GM12892 (cell line): ENCODE measurements around the gene DNASE2.

Experiments
- POLR2A ChIP-seq: IDR thresholded peaks from 2 replicates; pipeline ENCODE4 v1.6.1; 2011; ENCODE audit warnings: low read depth, low read length, control low read depth
- POLR2AphosphoS5 ChIP-seq: IDR thresholded peaks from 2 replicates; pipeline ENCODE4 v1.6.1; 2011; ENCODE audit warnings: low read depth, low read length, control low read depth
- TAF1 ChIP-seq: IDR thresholded peaks from 2 replicates; pipeline ENCODE4 v1.6.1; 2011; ENCODE audit warnings: low read depth, mild to moderate bottlenecking, control low read depth, low read length, borderline replicate concordance

- TF ChIP-seq POLR2AphosphoS5 (no peak), POLR2A (no peak), TAF1 (no peak)
Observed at GRCh38 chr19:12840091-12841079, 40.9 kb downstream of the DNASE2 start.
